Loucy (cell line): ENCODE results near the gene TYW3.

Source experiments
- H2AFZ ChIP-seq: fragments of 200-600 bp; sonication (generic); 2 replicates; pipeline ENCODE4 v1.6.0; 2016; ENCODE audit warnings: antibody characterized with exemption, mild to moderate bottlenecking, low read length, moderate library complexity
- H3F3A ChIP-seq: fragments of 200-600 bp; 2 replicates; pipeline ENCODE4 v1.6.0; 2016; ENCODE audit warnings: antibody characterized with exemption, low read depth, mild to moderate bottlenecking
- H3K27me3 ChIP-seq: fragments of 200-600 bp; sonication (generic); 2 replicates; pipeline ENCODE4 v1.6.1; 2014; ENCODE audit warnings: low read length, mild to moderate bottlenecking; ENCODE audit not compliant: insufficient read depth, poor library complexity, severe bottlenecking
- H3K36me3 ChIP-seq: fragments of 200-600 bp; sonication (generic); 2 replicates; pipeline ENCODE4 v1.6.1; 2016; ENCODE audit warnings: low read length; ENCODE audit not compliant: insufficient read depth
- H3K4me1 ChIP-seq: fragments of 200-600 bp; sonication (generic); 2 replicates; pipeline ENCODE4 v1.5.1; 2014; ENCODE audit warnings: low read length, mild to moderate bottlenecking; ENCODE audit not compliant: insufficient read depth, poor library complexity, severe bottlenecking
- H3K4me2 ChIP-seq: fragments of 200-600 bp; sonication (generic); 2 replicates; pipeline ENCODE4 v1.6.0; 2014; ENCODE audit warnings: antibody characterized with exemption, low read length, low read depth, mild to moderate bottlenecking; ENCODE audit not compliant: poor library complexity, severe bottlenecking
- H3K4me3 ChIP-seq: fragments of 200-600 bp; sonication (generic); 2 replicates; pipeline ENCODE4 v1.5.1; 2014; ENCODE audit warnings: low read length, mild to moderate bottlenecking, mixed read lengths; ENCODE audit not compliant: poor library complexity, severe bottlenecking
- H3K79me2 ChIP-seq: fragments of 200-600 bp; sonication (generic); 2 replicates; pipeline ENCODE4 v1.6.1; 2014; ENCODE audit warnings: low read length; ENCODE audit not compliant: insufficient read depth
- H3K9ac ChIP-seq: fragments of 200-600 bp; sonication (generic); 2 replicates; pipeline ENCODE4 v1.6.0; 2014; ENCODE audit warnings: mild to moderate bottlenecking, low read depth, low read length, moderate library complexity; ENCODE audit not compliant: poor library complexity, severe bottlenecking
- H3K9me2 ChIP-seq: fragments of 200-600 bp; sonication (generic); replicated peaks from 2 replicates; pipeline ENCODE4 v1.6.1; 2016; ENCODE audit warnings: low read depth, low read length, mixed read lengths
- H3K9me3 ChIP-seq: fragments of 200-600 bp; sonication (generic); 2 replicates; pipeline ENCODE4 v1.6.1; 2014; ENCODE audit warnings: mild to moderate bottlenecking, antibody characterized with exemption, low read length, low read depth; ENCODE audit not compliant: insufficient read depth
- H4K20me1 ChIP-seq: fragments of 200-600 bp; sonication (generic); 2 replicates; pipeline ENCODE4 v1.6.0; 2014; ENCODE audit warnings: antibody characterized with exemption, low read length, mild to moderate bottlenecking; ENCODE audit not compliant: insufficient read depth, poor library complexity, severe bottlenecking
- EZH2phosphoT487 ChIP-seq: fragments of 200-600 bp; IDR thresholded peaks from 2 replicates; pipeline ENCODE4 v1.6.1; 2018; ENCODE audit warnings: antibody characterized with exemption, mild to moderate bottlenecking, moderate library complexity, borderline replicate concordance
- TF ChIP-seq, protein P1 (sequence below): fragments of 200-600 bp; sonication (generic); conservative IDR thresholded peaks from 2 replicates; pipeline ENCODE4 v1.5.1; 2014; ENCODE audit warnings: mild to moderate bottlenecking, antibody characterized with exemption, low read length

TYW3 gene

DNA sequence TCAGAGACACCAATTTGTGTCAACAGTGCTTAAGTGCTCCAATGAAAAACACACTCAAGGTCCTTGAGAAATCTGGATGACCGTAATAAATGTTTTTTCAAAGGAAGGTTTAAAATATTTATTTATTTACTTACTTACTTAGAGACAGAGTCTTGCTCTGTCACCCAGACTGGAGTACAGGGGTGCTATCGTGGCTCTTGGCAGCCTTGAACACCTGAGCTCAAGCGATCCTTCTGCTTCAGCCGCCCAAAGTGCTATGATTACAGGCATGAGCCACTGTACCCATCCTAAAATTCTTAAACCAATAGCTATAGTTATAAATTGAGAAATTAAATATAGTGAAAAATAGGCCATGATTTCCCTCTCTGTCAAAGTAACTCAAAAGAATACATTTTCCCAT lies 42.0 kb upstream of the TYW3 start:
- no peak overlapping the region for H3K4me2 ChIP-seq
- H2AFZ ChIP-seq: no peak overlapping the region
- H3K4me1 ChIP-seq: no peaks in the 10 kb centered on the region

DNA sequence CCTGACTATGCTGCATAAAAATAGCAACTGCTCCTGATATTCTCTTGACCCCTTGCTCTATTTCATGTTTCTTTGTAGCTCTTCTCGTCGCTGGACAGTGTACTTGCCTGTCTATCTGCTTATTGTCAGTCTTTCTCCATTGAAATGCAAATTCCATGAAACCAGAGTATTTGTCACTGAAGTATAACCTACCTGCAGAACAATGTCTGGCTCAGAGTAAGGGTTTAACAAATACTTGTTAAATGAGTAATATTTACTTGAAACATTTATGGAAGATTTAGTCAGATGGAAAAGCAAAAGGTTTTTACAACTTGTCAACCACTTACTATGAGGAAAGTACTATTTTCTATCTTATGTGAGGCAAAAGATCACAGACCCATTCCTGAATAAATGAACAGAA lies 39.5 kb upstream of the TYW3 start:
- no peaks in the 10 kb centered on the region for H3K9me3 ChIP-seq
- H3F3A ChIP-seq: no peaks in the 10 kb centered on the region
- no peak overlapping the region for H3K4me3 ChIP-seq
- H3K4me2 ChIP-seq: no peak overlapping the region
- H3K9ac ChIP-seq: no peak overlapping the region
- no peaks in the 10 kb centered on the region for H3K79me2 ChIP-seq
- H3K27me3 ChIP-seq: no peaks in the 10 kb centered on the region
- H2AFZ ChIP-seq: no peak overlapping the region
- H3K36me3 ChIP-seq: no peaks in the 10 kb centered on the region
- TF ChIP-seq, protein P1, sequence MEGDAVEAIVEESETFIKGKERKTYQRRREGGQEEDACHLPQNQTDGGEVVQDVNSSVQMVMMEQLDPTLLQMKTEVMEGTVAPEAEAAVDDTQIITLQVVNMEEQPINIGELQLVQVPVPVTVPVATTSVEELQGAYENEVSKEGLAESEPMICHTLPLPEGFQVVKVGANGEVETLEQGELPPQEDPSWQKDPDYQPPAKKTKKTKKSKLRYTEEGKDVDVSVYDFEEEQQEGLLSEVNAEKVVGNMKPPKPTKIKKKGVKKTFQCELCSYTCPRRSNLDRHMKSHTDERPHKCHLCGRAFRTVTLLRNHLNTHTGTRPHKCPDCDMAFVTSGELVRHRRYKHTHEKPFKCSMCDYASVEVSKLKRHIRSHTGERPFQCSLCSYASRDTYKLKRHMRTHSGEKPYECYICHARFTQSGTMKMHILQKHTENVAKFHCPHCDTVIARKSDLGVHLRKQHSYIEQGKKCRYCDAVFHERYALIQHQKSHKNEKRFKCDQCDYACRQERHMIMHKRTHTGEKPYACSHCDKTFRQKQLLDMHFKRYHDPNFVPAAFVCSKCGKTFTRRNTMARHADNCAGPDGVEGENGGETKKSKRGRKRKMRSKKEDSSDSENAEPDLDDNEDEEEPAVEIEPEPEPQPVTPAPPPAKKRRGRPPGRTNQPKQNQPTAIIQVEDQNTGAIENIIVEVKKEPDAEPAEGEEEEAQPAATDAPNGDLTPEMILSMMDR: no peak
- no peak for TF ChIP-seq EZH2phosphoT487
- no peaks in the 10 kb centered on the region for H3K4me1 ChIP-seq
- H4K20me1 ChIP-seq: no peaks in the 10 kb centered on the region
- no peaks in the 10 kb centered on the region for H3K9me2 ChIP-seq

More for the DNA sequence above, 42.0 kb upstream of the TYW3 start:
- TF ChIP-seq, protein P1: no peak
- TF ChIP-seq EZH2phosphoT487: no peak
- Histone ChIP-seq H3K27me3 (no peaks in the 10 kb centered on the region), H4K20me1 (no peaks in the 10 kb centered on the region), H3K9me3 (no peaks in the 10 kb centered on the region), H3K9me2 (no peaks in the 10 kb centered on the region), H3K36me3 (no peaks in the 10 kb centered on the region), H3F3A (no peaks in the 10 kb centered on the region), H3K9ac (no peak overlapping the region), H3K4me3 (no peak overlapping the region), H3K79me2 (no peaks in the 10 kb centered on the region)

DNA sequence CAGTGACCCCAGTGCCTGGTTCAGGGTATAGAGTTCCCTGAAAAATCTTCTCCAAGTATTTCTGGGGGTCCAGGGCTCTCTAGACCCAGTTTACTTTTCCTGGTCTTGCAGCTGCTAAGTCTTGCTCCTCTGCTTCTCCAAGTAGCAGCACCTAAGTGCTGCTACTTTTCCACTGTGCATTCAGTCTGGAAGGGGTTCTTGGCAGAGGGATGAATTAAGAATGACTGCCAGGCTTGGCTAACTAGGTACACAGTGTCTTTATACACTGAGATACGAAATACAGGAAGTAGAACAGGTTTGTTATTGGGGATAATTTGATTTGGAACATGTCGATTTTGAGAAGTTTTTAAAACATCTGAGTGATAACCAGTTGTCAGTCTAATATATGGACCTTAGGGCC lies 35.1 kb upstream of the TYW3 start:
- TF ChIP-seq EZH2phosphoT487: no peak
- TF ChIP-seq, protein P1: no peak
- no peak overlapping the region for H3K9ac ChIP-seq
- H2AFZ ChIP-seq: no peak overlapping the region
- H3F3A ChIP-seq: no peaks in the 10 kb centered on the region
- H4K20me1 ChIP-seq: no peaks in the 10 kb centered on the region
- no peak overlapping the region for H3K4me2 ChIP-seq
- H3K79me2 ChIP-seq: no peaks in the 10 kb centered on the region
- H3K27me3 ChIP-seq: no peaks in the 10 kb centered on the region
- H3K4me1 ChIP-seq: no peaks in the 10 kb centered on the region
- H3K9me2 ChIP-seq: no peaks in the 10 kb centered on the region
- H3K4me3 ChIP-seq: no peak overlapping the region
- H3K36me3 ChIP-seq: no peaks in the 10 kb centered on the region; the same call in 1 of the 2 replicates
- H3K9me3 ChIP-seq: no peaks in the 10 kb centered on the region
